ENCODE measurements around the gene FAM163A.

DNA sequence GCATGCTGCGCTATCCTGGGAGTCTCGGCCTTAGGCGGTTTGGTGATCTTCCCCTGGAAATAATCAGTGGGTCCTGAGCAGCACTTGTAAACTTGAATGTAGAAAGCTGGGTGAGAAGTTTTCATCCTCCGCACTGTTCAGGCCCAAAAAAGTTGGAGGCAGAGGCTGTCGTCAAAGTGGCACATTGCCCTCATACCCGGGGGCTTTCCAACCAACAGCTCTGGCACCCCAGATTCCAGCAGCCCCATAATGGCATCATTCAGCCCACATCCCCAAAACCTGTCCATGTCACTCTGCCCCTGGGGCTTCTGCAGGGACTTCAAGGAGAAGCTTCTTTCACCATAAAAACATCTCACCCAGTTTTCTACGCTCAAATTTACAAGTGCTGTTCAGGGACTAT is 75.2 kb downstream of the FAM163A start:
- TF ChIP-seq FOXM1 (IDR thresholded peaks at IDR 0.05; ENCODE audit: borderline replicate concordance), result no peak
- TF ChIP-seq ZNF384 (IDR thresholded peaks at IDR 0.05), result no peak
- TF ChIP-seq TARDBP (IDR thresholded peaks at IDR 0.05), result no peak
- no peak for TF ChIP-seq PKNOX1 (IDR thresholded peaks at IDR 0.05)
